HCT116 (cell line): Measurements from ENCODE around the gene UBQLN1.

Experiments used
- EZH2 ChIP-seq: fragments of 200-600 bp; sonication (generic); IDR thresholded peaks from 2 replicates; pipeline ENCODE4 v1.6.1; 2017; ENCODE audit warnings: antibody characterized with exemption, mixed run types
- JUND ChIP-seq: IDR thresholded peaks from 2 replicates; pipeline ENCODE4 v1.6.1; 2012
- POLR2A ChIP-seq: IDR thresholded peaks from 2 replicates; pipeline ENCODE4 v1.7.0; 2011; ENCODE audit warnings: borderline replicate concordance; ENCODE audit not compliant: insufficient read depth, insufficient read length; ENCODE audit errors: extremely low read depth
- POLR2AphosphoS5 ChIP-seq: IDR thresholded peaks from 2 replicates; pipeline ENCODE4 v1.6.1; 2011; ENCODE audit warnings: mild to moderate bottlenecking, low read depth, low read length, moderate library complexity
- RAD21 ChIP-seq: IDR thresholded peaks from 2 replicates; pipeline ENCODE4 v1.6.1; 2012; ENCODE audit warnings: low read depth, mild to moderate bottlenecking
- YY1 ChIP-seq: IDR thresholded peaks from 2 replicates; pipeline ENCODE4 v1.6.1; 2011; ENCODE audit warnings: low read length, low read depth, moderate library complexity, mild to moderate bottlenecking; ENCODE audit not compliant: insufficient replicate concordance; ENCODE audit errors: extremely low read depth
- TF ChIP-seq, protein P1 (sequence below), 3 experiments: fragments of 200-600 bp in 1 of 3; sonication (generic) in 1 of 3; IDR thresholded peaks in 2 of 3; conservative IDR thresholded peaks in 1 of 3; 2 replicates each; pipeline ENCODE4 v1.5.1; 2012 to 2017; ENCODE audit warnings: low read depth in 2 of 3, low read length in 2 of 3, antibody characterized with exemption in 1 of 3, borderline replicate concordance in 1 of 3, control low read depth in 1 of 3, mild to moderate bottlenecking in 1 of 3, mixed read lengths in 1 of 3, mixed run types in 1 of 3, moderate library complexity in 1 of 3; ENCODE audit not compliant: insufficient read depth in 1 of 3
- TF ChIP-seq, protein P2 (sequence below): IDR thresholded peaks from 2 replicates; pipeline ENCODE4 v1.6.1; 2011; ENCODE audit warnings: mild to moderate bottlenecking, low read length, moderate library complexity; ENCODE audit not compliant: insufficient replicate concordance; ENCODE audit errors: extremely low read depth

DNA sequence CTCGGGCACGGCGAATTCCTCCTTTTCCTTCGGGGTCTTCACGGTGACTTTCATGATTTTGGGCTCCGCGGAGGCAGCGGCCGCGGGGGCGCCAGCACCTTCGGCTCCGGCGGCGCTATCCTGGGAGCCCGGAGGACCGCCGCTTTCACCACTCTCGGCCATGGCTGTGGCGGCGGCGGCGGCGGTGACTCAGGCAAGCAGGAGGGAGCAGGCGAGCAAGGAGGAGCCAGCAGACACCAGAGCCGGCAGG, 315 bp downstream of the UBQLN1 start:
- no peak for TF ChIP-seq YY1
- TF ChIP-seq, protein P1, sequence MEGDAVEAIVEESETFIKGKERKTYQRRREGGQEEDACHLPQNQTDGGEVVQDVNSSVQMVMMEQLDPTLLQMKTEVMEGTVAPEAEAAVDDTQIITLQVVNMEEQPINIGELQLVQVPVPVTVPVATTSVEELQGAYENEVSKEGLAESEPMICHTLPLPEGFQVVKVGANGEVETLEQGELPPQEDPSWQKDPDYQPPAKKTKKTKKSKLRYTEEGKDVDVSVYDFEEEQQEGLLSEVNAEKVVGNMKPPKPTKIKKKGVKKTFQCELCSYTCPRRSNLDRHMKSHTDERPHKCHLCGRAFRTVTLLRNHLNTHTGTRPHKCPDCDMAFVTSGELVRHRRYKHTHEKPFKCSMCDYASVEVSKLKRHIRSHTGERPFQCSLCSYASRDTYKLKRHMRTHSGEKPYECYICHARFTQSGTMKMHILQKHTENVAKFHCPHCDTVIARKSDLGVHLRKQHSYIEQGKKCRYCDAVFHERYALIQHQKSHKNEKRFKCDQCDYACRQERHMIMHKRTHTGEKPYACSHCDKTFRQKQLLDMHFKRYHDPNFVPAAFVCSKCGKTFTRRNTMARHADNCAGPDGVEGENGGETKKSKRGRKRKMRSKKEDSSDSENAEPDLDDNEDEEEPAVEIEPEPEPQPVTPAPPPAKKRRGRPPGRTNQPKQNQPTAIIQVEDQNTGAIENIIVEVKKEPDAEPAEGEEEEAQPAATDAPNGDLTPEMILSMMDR (IDR thresholded peaks at IDR 0.05 in 2 of 3, conservative IDR thresholded peaks at IDR 0.05 in 1 of 3; ENCODE audit: borderline replicate concordance in 1 of 3, insufficient read depth in 1 of 3, low read depth in 2 of 3, low read length in 2 of 3) = no peak
- TF ChIP-seq POLR2A = no peak
- TF ChIP-seq POLR2AphosphoS5 = no peak
- TF ChIP-seq, protein P2, sequence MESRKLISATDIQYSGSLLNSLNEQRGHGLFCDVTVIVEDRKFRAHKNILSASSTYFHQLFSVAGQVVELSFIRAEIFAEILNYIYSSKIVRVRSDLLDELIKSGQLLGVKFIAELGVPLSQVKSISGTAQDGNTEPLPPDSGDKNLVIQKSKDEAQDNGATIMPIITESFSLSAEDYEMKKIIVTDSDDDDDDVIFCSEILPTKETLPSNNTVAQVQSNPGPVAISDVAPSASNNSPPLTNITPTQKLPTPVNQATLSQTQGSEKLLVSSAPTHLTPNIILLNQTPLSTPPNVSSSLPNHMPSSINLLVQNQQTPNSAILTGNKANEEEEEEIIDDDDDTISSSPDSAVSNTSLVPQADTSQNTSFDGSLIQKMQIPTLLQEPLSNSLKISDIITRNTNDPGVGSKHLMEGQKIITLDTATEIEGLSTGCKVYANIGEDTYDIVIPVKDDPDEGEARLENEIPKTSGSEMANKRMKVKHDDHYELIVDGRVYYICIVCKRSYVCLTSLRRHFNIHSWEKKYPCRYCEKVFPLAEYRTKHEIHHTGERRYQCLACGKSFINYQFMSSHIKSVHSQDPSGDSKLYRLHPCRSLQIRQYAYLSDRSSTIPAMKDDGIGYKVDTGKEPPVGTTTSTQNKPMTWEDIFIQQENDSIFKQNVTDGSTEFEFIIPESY = no peak
- TF ChIP-seq JUND = no peak
- TF ChIP-seq RAD21 = no peak
- no peak for TF ChIP-seq EZH2
